ENCODE results near the gene GGT6. TPM values are rescaled to one million over a fixed set of nuclear protein-coding genes. Genes with fewer than 3 reads are reported as not detected.

Gene GGT6
- total RNA-seq, 1 donor from 2014 or later = 9.6 TPM

- Histone ChIP-seq H3K4me1 (peaks cover 15% of the 10 kb centered on the region), H3K9me3 (no peaks in the 10 kb centered on the region), H3K27ac (no peak overlapping the region), H3K36me3 (peaks cover 0 to 58% of the 10 kb centered on the region in 2 donors), H3K4me3 (no peak overlapping the region), H3K27me3 (no peaks in the 10 kb centered on the region)
- TF ChIP-seq CTCF (IDR thresholded peaks at IDR 0.05) (no peak), POLR2AphosphoS5 (IDR thresholded peaks at IDR 0.05; ENCODE audit: insufficient read depth in 1 of 2, low read depth in 1 of 2) (no peak), POLR2A (IDR thresholded peaks at IDR 0.05) (no peak)
- no peak for DNase-seq (ENCODE audit: extremely low spot score in 2 of 2)
- intact Hi-C loops (cut with DNase I) = no loop called here
These were observed 10.4 kb downstream of the GGT6 start for GRCh38 chr17:4549781-4550533.

DNA sequence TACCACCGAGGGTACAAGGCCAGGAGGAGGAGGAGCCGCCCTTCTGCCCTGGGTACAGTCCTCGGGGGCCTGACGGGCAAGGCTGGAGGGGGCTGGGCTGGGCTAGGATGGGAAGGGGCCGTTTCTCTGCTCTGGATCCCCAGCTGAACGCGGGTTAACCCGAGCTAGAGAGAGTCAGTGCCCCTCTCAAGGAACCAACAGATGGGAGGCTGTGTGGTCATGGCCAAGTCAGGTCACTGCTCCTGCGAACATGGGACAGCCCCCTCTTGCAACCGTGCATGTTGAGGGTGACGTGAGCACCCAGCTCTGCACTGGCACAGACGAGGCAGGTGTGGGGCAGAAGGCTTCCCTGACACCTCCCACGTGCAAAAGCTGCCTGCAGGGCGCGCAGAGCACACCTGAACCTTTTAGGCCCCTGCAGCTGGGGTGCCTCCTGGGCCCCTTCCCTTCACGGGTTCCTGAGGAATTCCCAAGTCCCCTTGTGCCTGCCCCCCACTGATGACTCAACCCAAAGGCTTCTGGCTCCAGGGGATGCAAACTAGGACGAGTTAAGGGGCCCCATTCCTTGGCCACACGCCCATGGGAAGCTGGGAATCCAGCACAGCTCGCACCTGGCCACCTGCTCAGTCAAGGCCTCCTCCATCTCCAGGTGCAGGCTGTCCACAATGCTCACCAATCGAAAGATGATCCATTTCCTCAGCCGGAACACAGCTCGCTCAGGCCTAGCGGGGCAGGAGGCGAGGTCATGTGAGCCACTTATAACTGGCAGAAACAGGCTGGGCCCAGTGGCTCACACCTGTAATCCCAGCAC lies 11.5 kb downstream of the GGT6 start:
- no peak overlapping the region for H3K27ac ChIP-seq
- H3K27me3 ChIP-seq = no peaks in the 10 kb centered on the region
- H3K4me3 ChIP-seq = no peak overlapping the region
- H3K4me1 ChIP-seq = peaks cover 5% of the 10 kb centered on the region
- peaks cover 0 to 68% of the 10 kb centered on the region in 2 donors for H3K36me3 ChIP-seq
- intact Hi-C loops (cut with DNase I) = no loop called here
- DNase-seq (ENCODE audit: extremely low spot score in 2 of 2) = no peak
- no peaks in the 10 kb centered on the region for H3K9me3 ChIP-seq
- no peak for TF ChIP-seq CTCF (IDR thresholded peaks at IDR 0.05)
- TF ChIP-seq POLR2AphosphoS5 (IDR thresholded peaks at IDR 0.05; ENCODE audit: insufficient read depth in 1 of 2, low read depth in 1 of 2) = no peak
- no peak for TF ChIP-seq POLR2A (IDR thresholded peaks at IDR 0.05)

DNA sequence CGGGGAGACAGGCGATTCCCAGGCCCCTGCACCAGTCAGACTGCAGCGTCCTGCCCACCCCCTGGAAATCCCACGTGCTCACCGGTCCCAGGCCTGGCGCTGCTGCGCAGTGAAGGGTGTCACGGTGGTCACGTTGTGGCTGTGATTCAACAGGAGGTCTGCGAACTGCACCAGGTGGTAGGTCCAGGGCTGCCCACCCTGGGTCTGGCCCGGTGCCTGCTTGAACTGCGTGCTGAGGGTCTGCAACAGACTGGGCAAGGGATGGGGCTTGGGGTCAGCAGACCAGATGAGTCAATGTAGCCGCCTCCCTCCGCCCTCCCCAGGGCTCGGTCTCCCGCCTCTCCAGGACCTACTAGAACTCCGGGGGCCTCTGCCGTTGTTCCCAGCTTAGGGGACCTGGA lies 12.3 kb downstream of the GGT6 start:
- H3K4me3 ChIP-seq = no peak overlapping the region
- TF ChIP-seq POLR2AphosphoS5 (IDR thresholded peaks at IDR 0.05; ENCODE audit: insufficient read depth in 1 of 2, low read depth in 1 of 2) (no peak), CTCF (IDR thresholded peaks at IDR 0.05) (no peak), POLR2A (IDR thresholded peaks at IDR 0.05) (no peak)
- no peaks in the 10 kb centered on the region for H3K4me1 ChIP-seq
- no peak overlapping the region for H3K27ac ChIP-seq
- H3K9me3 ChIP-seq = no peaks in the 10 kb centered on the region
- intact Hi-C loops (cut with DNase I) = no loop called here
- no peaks in the 10 kb centered on the region for H3K27me3 ChIP-seq
- DNase-seq (ENCODE audit: extremely low spot score in 2 of 2) = no peak
- peaks cover 0 to 74% of the 10 kb centered on the region in 2 donors for H3K36me3 ChIP-seq

- no peak for TF ChIP-seq CTCF (IDR thresholded peaks at IDR 0.05)
- TF ChIP-seq POLR2AphosphoS5 (IDR thresholded peaks at IDR 0.05; ENCODE audit: insufficient read depth in 1 of 2, low read depth in 1 of 2) = no peak
- no peak for TF ChIP-seq POLR2A (IDR thresholded peaks at IDR 0.05)
- intact Hi-C loops (cut with DNase I) = no loop called here
- Histone ChIP-seq H3K4me3 (no peak overlapping the region), H3K4me1 (no peaks in the 10 kb centered on the region), H3K9me3 (no peaks in the 10 kb centered on the region), H3K27me3 (no peaks in the 10 kb centered on the region), H3K27ac (no peak overlapping the region), H3K36me3 (peaks cover 0 to 79% of the 10 kb centered on the region in 2 donors)
- DNase-seq (ENCODE audit: extremely low spot score in 2 of 2) = no peak
These were observed 13.1 kb downstream of the GGT6 start for GRCh38 chr17:4547118-4547906.
